HUES6 (cell line): Measurements from ENCODE around the gene HRCT1.

Source experiments
- H3K27ac ChIP-seq: 2 replicates; pipeline ENCODE4 v1.7.0; 2013; ENCODE audit warnings: low read depth, mild to moderate bottlenecking, low read length, inconsistent platforms
- H3K27me3 ChIP-seq: 2 replicates; pipeline ENCODE4 v1.6.1; 2013; ENCODE audit warnings: low read length; ENCODE audit not compliant: control insufficient read depth, insufficient read depth
- H3K36me3 ChIP-seq: 2 replicates; pipeline ENCODE4 v1.6.1; 2013; ENCODE audit warnings: low read length; ENCODE audit not compliant: control insufficient read depth, insufficient read depth
- H3K4me1 ChIP-seq: 2 replicates; pipeline ENCODE4 v1.6.1; 2013; ENCODE audit warnings: low read length; ENCODE audit not compliant: control insufficient read depth, insufficient read depth
- H3K4me3 ChIP-seq: 2 replicates; pipeline ENCODE4 v1.5.1; 2013; ENCODE audit warnings: low read depth, low read length
- H3K9ac ChIP-seq: one replicate; pipeline ENCODE4 v1.6.1; 2013; ENCODE audit warnings: mild to moderate bottlenecking, low read length
- H3K9me3 ChIP-seq: 2 replicates; pipeline ENCODE4 v1.6.1; 2013; ENCODE audit warnings: low read depth, low read length; ENCODE audit not compliant: control insufficient read depth, insufficient read depth

The HRCT1 gene

GRCh38 chr9:35945341-35946018, 39.5 kb downstream of the HRCT1 start:
- peak overlapping the region; percentile 36 for H3K4me3 ChIP-seq
- no peak overlapping the region for H3K9ac ChIP-seq
- H3K4me1 ChIP-seq = peaks cover 8% of the 10 kb centered on the region; the same call in 1 of the 2 replicates
- no peak overlapping the region for H3K27ac ChIP-seq
- H3K9me3 ChIP-seq = peaks cover 4% of the 10 kb centered on the region; the same call in 1 of the 2 replicates
- peaks cover 44% of the 10 kb centered on the region for H3K27me3 ChIP-seq
- no peaks in the 10 kb centered on the region for H3K36me3 ChIP-seq

GRCh38 chr9:35948451-35948850, 42.4 kb downstream of the HRCT1 start:
- H3K4me3 ChIP-seq = no peak overlapping the region
- no peak overlapping the region for H3K27ac ChIP-seq
- peaks cover 20% of the 10 kb centered on the region for H3K27me3 ChIP-seq
- H3K4me1 ChIP-seq = peaks cover 8% of the 10 kb centered on the region; the same call in 1 of the 2 replicates
- no peaks in the 10 kb centered on the region for H3K36me3 ChIP-seq
- H3K9me3 ChIP-seq = peaks cover 4% of the 10 kb centered on the region; the same call in 1 of the 2 replicates
- H3K9ac ChIP-seq = no peak overlapping the region

- Histone ChIP-seq H3K27me3 (peaks cover 15% of the 10 kb centered on the region), H3K27ac (no peak overlapping the region), H3K9ac (no peak overlapping the region), H3K4me1 (peaks cover 8% of the 10 kb centered on the region; the same call in 1 of the 2 replicates), H3K36me3 (no peaks in the 10 kb centered on the region), H3K4me3 (no peak overlapping the region), H3K9me3 (peaks cover 4% of the 10 kb centered on the region; the same call in 1 of the 2 replicates)
These were observed 42.9 kb downstream of the HRCT1 start for GRCh38 chr9:35948901-35949318.

- no peak overlapping the region for H3K9ac ChIP-seq
- H3K36me3 ChIP-seq = no peaks in the 10 kb centered on the region
- peaks cover 5% of the 10 kb centered on the region for H3K27me3 ChIP-seq
- H3K9me3 ChIP-seq = no peaks in the 10 kb centered on the region
- no peak overlapping the region for H3K4me3 ChIP-seq
- peaks cover 8% of the 10 kb centered on the region; the same call in 1 of the 2 replicates for H3K4me1 ChIP-seq
- no peak overlapping the region for H3K27ac ChIP-seq
These were observed 45.7 kb downstream of the HRCT1 start for GRCh38 chr9:35951736-35952135.

GRCh38 chr9:35952526-35953191, 46.7 kb downstream of the HRCT1 start:
- Histone ChIP-seq H3K4me3 (no peak overlapping the region), H3K9ac (no peak overlapping the region), H3K27me3 (peaks cover 12% of the 10 kb centered on the region), H3K36me3 (no peaks in the 10 kb centered on the region), H3K9me3 (no peaks in the 10 kb centered on the region), H3K4me1 (peaks cover 8% of the 10 kb centered on the region; the same call in 1 of the 2 replicates), H3K27ac (no peak overlapping the region)

- Histone ChIP-seq H3K27me3 (peaks cover 15% of the 10 kb centered on the region), H3K4me1 (no peaks in the 10 kb centered on the region), H3K9ac (no peak overlapping the region), H3K4me3 (no peak overlapping the region), H3K27ac (no peak overlapping the region), H3K9me3 (no peaks in the 10 kb centered on the region), H3K36me3 (no peaks in the 10 kb centered on the region)
These were observed 49.0 kb downstream of the HRCT1 start for GRCh38 chr9:35954942-35955546.

GRCh38 chr9:35956651-35957050, 50.6 kb downstream of the HRCT1 start:
- no peaks in the 10 kb centered on the region for H3K9me3 ChIP-seq
- H3K9ac ChIP-seq = no peak overlapping the region
- peaks cover 15% of the 10 kb centered on the region for H3K27me3 ChIP-seq
- no peaks in the 10 kb centered on the region for H3K36me3 ChIP-seq
- H3K27ac ChIP-seq = no peak overlapping the region
- no peak overlapping the region for H3K4me3 ChIP-seq
- H3K4me1 ChIP-seq = no peaks in the 10 kb centered on the region
